NCI-H2081 (cell line): ENCODE measurements around the gene CACNA1D.
A peak's percentile ranks its signal among the peaks of the same experiment; 100 is the strongest.
"Not testable (repeated sequence)": the region's sequence is repeated elsewhere in the genome, so short reads cannot be mapped to it uniquely, and the experiment has no call there.

Experiments
- DNase-seq, 2 experiments: peaks; one replicate each; lab custom pipeline; 2025; lab: John Stamatoyannopoulos, UW

CACNA1D gene

DNA sequence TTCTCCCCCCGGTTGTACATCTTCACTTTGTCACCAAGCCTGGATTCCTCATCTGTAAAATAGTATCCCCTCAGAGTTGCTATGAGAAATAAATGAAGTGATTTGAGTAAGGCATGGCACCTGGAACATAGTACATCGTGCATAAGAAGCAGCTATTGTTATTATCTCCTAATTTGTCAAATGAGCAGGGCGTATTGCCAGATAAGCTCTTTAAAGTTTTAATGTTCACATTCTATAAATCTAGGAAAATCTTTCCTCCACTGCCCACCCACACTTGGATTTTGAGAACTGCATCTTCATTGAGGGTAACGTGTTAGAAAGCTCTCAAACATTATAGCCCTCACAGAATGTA is 32.3 kb downstream of the CACNA1D start:
- no peak for DNase-seq

DNA sequence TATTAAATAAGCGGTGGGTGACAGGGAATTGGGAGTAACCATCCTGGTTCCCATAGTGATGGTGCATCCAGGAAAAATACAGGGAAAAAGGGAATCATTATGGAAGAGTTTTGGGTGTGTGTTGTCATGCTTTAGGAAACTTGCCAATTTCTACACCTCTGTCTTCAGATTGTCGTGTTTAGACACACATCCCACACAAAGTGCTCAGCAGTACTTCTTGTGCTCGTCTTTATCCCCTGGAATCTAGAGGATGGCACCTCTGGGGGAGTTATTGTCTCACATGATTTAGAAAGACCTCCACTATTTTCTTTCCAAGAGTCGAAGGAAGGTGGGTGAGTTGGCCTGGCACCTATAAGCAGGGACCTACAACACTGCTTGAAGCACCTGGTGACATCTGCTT is 35.8 kb downstream of the CACNA1D start:
- DNase-seq = no peak

DNA sequence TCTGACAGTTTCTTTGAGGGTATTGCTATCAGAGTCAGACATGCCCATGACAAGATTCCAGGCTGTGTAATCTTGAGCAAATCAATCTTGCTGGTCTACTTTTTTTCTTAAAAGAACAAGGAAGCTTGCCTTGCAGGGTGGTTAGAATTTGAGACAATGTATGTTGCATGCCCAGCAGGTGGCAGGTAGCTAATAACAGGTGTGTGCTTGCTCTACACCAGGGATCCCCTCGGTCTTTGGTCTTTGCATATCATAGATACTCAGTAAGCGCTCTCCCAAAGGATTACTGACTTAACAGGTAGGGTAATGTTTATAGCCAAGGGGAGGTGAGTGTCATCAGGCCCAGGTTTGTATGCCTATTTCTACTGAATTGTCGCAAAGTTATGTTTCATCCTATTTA is 37.3 kb downstream of the CACNA1D start:
- peak in 1 of 2 experiments; percentile 17 for DNase-seq

DNA sequence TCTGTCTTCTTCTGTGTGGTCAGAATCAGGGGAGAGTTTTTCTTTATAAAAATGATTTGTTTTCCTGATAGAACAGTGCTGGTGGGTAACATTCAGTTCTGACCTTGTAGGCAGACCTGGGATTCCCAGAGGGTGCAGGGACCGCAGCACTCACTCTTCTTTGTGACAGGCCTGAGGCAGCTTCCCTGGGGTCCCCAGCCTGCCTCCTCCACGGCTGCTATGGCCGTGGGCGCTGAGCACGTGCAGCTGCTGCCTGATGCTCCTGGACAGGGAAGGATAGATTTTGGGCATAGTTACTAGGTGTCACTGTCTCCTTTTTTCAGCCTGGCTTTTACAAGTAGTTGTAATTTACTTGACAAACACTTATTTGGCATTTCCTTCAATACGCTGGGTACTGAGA is 39.1 kb downstream of the CACNA1D start:
- no peak for DNase-seq

DNA sequence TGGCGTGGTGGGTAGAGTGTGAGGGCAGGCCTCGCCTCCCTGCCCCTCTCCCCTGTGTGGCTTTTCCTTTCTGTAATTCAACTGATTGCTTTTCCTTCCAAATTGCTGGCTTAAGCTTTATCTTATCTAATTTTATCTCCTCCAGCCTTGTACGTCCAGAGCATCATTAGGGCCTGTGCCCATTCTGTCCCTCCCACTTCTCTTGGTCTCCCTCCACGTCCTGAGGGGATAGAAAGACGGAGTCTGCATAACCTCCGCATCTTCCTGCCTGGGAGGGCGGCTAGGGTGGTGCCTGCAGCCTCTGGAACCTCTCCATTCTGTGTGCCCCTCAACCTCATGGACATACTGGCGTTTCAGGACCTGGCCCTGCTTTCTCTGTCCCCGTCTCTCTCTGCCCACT is 39.8 kb downstream of the CACNA1D start:
- no peak for DNase-seq

DNA sequence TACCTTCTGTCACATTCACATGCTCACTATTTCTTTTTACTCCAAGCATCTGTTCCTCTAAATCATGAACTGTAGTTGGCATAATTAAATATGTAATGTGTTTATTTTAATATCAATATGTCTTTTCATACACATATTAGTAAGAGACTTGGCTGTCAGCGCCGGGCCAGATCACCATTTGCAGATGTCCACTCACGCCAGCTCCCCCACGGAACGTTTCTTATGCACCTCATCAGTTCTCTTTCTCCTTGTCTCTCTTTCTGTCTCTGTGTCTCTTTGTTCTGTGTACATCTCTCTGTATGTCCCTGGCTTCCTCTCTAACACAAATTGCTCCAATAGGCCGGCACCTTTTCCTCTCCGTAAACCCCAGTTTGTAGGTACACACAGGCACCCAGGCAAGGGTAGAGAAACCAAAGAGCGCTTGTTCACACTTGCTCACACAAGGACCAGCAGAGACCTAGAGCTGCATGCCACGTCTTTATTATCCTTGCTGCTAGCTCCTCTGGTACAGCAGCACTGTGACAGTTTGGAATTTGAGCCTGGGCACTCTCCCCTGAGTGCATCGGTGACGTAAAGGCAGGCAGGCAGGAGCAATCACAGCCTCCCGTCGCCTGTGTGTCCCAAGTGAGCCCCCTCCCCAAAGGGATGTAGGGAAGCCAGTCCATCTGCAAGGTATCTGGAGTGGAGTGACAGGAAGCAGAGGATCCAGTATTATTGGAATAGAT is 40.4 kb downstream of the CACNA1D start:
- peak in 1 of 2 experiments; percentile 21 for DNase-seq

DNA sequence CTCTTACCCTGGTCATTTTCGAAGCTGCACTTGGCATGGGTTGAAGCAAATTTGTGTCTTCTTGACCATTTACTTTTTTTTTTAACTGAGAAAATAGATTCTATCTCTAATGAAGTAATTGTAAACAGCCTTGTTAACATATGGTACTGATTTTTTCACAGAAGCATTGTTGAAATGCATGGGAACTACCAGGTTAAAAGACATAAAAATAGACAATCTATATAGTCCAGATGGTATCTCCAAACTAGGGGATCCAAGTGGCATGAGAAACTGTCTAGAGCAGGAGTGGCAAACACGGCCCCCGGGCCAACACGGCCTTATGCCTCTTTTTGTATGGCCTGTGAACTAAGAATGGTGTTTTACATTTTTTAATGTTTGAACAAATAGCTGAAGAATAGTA is 41.9 kb downstream of the CACNA1D start:
- no peak for DNase-seq

DNA sequence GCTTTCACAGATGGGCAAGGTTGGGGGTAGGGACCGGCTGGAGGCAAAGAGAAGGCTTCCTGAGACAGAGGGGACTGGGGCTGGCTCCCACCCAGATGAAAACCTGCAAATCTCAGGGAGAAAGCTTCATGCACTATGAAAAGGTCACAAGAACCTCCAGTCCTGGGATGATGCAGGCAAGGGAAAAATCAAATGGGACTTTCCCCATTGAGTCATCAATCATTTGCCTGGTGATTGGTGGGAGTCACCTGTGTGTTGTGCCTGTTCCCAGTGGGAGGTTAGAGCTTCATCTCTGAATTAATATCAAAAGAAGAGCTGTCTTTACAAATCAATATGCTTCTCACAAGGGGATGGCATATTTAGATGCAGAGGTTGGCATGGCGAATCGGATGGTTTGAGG is 49.9 kb downstream of the CACNA1D start:
- no peak for DNase-seq

DNA sequence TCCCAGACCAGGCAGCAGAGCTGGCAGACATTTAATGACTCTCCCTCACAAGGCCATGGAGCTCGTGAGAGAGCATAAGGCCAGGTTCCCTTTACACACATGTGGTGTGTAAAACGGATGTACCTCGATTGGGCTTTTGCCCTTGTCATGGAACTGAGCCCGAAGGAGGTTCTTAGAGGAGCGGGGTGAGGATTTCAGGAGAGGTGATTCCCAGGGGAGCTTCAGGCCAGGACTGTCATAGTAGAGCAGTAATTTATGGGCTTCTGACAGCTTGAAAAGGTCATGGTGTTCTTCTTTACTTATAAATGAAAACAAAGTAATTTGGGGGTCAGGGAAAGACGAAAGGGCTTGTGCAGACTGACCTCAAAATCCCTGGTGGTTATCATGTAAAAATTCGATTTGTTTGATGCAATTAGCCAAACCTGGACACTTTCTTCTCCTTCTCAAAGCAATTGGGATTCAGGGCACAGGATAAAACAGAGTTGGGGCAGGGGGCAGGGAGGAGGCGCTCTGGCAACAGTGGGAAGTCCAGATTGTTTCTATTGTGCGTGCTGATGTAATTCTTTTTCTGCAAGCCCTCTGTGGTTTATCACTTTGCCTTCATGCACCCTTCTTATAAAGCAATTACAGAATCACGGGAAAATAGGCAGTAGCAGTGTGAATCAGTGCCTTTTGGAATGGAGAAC is 51.0 kb downstream of the CACNA1D start:
- no peak for DNase-seq

DNA sequence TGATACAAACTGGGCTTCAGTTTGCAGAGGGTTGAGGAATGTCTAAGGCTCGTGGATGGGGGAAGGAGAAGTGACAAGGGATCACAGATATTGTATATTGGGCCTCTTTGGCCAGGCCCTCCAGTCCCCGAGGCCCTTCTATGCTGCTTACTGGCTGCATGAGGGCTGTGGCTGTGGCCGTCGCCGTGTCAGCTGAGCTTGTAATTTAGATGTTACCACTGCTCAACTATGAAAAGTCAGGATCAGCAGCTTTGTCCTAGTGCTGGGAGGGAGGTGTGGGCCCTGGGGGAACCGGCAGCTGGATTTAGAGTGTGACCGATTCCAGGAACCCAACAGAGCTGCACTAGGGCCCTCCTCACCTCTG is 51.6 kb downstream of the CACNA1D start:
- DNase-seq = no peak

DNA sequence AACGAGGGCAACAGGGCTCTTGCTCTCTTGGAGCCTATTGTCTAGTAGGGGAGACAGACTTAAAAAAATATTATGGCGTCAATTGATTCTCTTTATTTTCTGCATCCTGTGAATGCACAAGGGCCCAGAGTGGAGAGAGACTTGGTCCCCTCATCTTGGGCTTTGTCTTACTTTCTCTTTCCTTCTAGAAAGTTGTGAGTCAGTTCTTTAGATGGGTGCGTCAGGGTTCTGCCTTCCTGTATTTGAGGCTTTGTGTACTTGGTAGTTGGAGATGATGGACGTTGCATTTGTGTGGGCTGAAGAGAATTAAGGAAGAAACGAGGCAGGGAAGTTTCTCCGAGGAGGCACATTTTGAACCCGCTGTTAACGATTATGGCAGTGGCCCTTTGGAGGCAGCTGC is 52.9 kb downstream of the CACNA1D start:
- DNase-seq = no peak

DNA sequence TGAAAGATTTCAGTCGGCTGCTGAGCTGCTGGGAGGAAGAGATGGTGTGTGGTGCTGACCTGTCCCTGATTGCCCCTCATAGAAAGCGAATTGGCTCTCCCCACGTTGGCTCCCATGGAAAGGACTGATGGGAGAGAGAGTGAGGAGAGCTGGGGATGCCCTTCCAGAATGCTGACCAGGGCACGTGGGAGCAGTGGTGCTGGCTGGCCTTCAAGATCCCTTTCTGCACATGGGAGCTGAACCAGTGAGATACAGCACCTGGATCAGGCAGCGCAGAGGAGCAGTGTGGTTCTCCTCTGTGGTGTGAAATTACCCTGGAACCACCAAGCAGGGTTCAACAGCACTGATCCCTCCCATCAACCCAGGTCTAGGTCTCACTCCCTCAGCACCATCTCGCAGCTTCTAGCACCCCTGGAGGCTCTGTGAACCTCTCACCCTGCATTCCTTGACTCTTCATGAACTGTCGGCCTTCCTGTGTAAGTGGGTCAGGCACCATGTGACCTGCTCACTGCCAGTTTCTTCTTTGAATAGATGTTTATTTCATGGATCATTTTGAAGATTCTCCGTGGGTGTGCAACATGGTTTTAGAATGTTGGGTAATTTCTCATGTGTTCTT is 55.7 kb downstream of the CACNA1D start:
- DNase-seq = no peak

DNA sequence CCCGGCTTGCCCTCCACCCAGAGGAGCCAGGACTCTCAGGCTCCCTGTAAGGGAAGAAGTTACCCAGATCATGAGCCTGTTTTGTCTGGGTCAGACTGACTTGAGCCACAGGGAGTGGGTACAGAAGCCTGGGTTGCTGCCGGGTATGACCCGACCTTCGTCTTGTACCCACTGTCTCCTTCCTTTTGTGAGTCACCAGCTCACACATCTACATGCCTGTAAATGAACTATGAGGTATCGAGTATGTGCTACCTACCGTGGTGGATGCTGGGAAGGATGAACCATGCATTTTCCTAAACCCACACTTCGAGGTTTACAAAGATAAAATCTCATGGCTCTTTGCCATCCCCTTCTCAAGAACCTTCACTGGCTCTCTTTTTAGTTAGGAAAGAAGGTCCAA is 56.9 kb downstream of the CACNA1D start:
- DNase-seq = no peak

DNA sequence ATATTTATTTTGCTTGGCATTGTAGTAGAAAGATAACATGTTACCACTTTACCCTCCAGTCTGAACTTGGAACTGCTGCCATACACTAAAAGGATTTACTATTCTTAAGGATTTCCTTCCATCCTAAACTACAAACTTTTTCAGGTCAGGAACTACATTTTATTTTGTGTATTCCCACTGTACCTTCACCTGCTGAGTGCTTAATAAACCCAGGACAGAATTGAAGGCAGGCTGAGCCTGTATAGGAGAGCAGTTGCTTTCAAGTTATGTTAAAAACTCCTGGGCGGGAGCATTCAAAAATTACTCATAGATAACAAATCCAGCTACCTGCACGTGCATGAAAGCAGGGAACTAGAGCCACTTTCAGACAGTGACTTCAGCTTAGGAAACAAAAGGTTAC is 58.3 kb downstream of the CACNA1D start:
- DNase-seq = no peak

DNA sequence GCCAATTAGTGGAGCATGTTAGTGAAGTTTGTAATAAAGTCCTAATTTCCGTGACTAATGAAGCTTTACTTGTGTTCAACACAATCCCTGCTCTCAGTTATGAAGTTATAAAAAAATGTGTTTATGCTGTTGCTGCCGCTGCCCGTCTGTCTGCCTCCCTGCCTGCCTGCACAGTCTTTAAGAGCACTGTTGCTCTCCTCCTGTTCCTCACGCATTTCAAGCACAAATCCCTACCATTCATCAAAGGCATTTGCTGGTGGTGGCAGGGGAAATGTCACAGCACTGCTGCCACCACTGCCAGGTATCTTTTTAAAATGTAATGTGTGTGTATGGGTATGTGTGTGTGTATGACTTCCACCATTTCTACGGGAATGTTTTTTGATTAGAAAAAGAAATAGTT is 58.8 kb downstream of the CACNA1D start:
- DNase-seq = no peak

DNA sequence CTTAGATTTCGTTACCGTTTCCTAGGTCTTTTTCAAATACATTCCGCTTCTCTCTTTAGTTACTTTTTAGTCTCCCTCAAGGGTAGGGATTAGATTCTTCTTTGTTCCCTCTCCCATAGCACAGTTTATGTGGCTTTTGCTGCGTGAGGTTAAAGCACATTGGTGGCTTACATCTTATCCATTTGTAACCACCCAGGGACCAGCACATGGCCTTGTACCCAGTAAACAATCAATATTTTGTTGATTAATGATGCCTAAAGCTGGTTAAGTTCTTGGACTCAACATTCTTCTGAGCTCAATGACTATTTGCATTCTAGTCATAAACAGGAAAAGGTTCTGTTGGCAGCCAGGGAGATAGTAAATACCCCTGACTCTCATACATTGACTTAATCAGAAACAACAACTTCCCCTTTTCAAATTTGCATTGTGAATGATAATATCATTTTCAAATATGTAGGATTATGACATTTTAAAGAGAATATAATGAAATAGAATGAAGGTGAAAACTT is 60.2 kb downstream of the CACNA1D start:
- no peak for DNase-seq

DNA sequence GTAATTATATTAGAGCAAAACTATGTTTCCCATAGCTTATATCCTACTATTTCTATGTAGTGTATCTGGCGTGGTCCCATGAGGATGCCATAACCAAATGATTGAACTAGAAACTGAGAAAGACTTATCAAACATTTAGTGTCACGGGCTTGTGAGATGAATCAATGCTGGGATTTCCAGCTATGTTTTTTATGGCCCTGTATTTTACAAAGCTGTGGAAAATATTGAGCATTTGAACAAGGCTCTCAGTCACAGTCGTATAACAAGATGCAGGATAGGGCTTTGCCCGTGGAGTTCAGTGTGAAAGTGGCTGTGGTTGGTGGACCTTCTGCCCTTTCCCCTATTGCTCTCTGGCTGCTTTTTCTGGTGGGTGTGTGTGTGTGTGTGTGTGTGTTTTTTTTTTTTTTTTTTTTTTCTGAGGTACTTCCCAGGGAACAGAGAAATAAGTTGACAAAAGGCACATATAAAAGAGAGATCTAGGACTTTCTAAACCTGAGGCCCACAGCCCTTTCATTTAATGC is 60.7 kb downstream of the CACNA1D start:
- DNase-seq = no peak

DNA sequence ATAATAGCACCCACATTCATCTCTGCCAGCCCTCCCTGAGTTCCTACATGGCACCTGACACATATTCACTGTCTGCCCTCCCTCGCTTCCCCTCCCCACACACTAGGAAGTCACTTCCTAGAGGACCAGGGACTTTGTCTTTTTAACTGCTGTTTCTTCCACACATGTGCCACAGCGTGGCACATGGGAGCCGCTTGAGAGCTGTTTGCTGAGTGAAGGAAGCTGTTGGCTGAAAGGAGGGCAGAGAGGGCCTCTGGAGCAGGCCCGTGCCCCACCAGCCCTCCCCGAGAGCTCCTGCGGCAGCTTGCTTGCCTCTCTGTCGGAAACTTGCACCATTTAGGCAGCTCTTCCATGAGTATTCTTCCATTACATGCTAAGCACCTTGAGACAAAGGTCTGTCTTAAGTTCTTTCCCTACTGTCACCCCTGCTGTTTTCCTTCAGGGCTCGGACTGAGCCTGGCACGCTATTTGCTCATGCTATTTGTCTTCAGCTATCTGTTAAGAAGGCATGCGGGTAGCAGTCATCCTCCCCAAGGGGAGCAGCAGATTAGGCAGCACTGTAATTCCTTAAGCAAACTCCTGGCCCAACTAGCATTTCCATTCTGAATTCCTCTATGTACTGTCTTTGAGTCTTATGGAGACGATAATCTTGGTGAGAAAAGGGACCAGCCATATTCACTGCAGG is 72.2 kb downstream of the CACNA1D start:
- no peak for DNase-seq

DNA sequence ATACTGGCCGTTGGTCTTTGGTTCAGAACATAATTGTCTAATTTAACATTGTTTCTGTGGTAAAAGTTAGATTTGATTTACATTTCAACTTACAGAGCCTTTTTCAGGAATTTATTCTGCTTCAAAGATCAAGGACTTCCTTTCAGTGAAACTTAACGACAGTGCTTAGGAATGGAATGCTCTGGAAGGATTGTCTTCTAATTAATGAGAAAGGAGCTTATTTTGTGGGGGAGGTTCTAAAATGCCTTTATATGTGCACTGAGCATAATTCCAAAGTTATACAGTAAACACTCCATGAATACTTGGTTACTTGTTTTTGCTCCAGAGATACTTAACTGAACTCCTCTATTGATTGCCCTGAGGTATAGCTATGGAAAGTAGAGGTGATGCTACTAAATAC is 75.7 kb downstream of the CACNA1D start:
- no peak for DNase-seq

DNA sequence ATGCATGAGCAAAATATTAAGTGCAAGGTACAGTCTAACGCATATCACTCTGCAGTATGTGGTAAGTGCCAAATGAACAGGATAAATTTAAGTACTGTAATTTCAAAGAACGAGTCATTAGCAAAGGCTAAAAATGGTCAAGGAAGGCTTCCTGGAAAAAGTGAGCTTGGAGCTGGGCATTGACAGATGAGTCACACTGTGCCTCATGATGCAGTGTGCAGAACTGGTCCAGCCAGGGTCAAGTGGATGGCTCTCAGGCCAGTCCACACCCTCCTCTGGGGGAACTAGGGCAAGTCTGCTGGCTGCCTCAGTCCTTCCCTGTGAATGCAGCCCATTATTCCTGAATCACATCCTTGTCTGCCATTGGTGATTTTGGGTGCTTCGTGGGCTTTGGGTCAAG is 76.3 kb downstream of the CACNA1D start:
- DNase-seq = no peak

DNA sequence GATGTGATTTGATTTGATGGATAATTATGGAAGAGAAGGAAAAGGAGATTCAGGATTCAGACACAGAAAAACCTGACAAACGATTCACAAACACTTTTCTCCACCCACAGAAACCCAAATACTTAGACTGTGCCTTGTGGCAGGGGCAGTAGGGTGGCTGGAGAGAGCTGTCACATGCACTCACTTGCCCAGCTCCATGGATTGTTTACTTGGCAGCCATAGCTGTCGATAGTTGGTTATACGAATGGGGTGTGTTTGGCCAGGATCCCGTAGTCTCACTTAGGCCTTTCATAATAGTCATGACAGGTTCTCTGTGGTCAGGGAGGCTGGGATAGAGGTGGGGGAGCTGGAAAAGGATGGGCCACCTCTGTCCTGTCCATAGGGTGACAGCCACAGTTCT is 76.9 kb downstream of the CACNA1D start:
- no peak for DNase-seq

DNA sequence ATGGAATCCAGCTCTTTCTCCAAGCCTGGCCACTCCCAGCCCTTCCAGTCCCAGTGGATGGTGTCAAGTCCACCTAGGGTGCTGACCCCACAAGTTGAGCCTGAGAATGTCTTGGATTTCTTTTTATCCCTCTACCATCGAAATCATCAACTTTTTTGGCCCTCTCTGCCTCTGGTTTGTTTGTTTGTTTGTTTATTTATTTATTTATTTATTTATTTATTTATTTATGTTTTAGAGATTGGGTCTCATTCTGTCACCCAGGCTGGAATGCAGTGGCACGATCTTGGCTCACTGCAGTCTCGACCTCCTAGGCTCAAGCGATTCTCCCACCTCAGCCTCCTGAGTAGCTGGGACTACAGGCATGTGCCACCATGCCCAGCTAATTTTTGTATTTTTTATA is 77.8 kb downstream of the CACNA1D start:
- DNase-seq = not testable (repeated sequence)

DNA sequence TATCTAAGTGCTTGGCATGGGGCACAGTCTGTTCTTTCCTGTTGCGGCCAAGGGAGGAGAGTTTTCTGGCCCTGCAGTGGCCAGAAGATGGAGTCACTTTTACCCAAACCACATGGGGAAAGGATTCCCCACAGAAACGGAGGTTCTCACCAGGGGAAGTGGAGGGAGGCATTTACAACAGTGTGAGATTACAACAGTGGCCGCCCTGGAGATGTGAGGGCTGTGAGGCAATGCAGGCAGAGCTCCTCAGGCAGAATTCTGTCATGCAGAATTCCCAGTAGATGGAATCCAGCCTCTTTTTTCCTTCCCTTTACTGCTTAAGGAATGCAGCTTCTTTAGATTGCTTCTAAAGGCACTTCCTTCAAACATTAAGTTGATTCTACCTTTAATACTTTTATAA is 83.1 kb downstream of the CACNA1D start:
- DNase-seq = no peak
